HS-27A (cell line): ENCODE results near the gene DDR1.
"Not testable (repeated sequence)": the region's sequence is repeated elsewhere in the genome, so short reads cannot be mapped to it uniquely, and the experiment has no call there.

Source experiments
- DNase-seq: peaks from one replicate; pipeline ENCODE4 v3.0.0-alpha.2; 2012; ENCODE audit warnings: low read depth, missing footprints

The DDR1 gene

GRCh38 chr6:30854285-30855040 lies 29.9 kb upstream of the DDR1 start:
- no peak for DNase-seq

GRCh38 chr6:30855429-30856075 lies 28.8 kb upstream of the DDR1 start:
- no peak for DNase-seq

GRCh38 chr6:30857112-30857511 lies 27.2 kb upstream of the DDR1 start:
- no peak for DNase-seq

GRCh38 chr6:30857549-30857948 lies 26.8 kb upstream of the DDR1 start:
- DNase-seq, result no peak

- not testable (repeated sequence) for DNase-seq
Observed at GRCh38 chr6:30859726-30860125, 24.6 kb upstream of the DDR1 start.

GRCh38 chr6:30861257-30862048 lies 22.9 kb upstream of the DDR1 start:
- no peak for DNase-seq

- no peak for DNase-seq
Observed at GRCh38 chr6:30862156-30862875, 22.0 kb upstream of the DDR1 start.

- DNase-seq, result no peak
Observed at GRCh38 chr6:30864325-30864724, 20.0 kb upstream of the DDR1 start.

- not testable (repeated sequence) for DNase-seq
Observed at GRCh38 chr6:30869241-30869749, 15.0 kb upstream of the DDR1 start.

GRCh38 chr6:30870546-30870945 lies 13.8 kb upstream of the DDR1 start:
- no peak for DNase-seq

- no peak for DNase-seq
Observed at GRCh38 chr6:30871592-30872183, 12.6 kb upstream of the DDR1 start.

GRCh38 chr6:30873137-30873640 lies 11.1 kb upstream of the DDR1 start:
- no peak for DNase-seq

GRCh38 chr6:30873795-30874194 lies 10.5 kb upstream of the DDR1 start:
- not testable (repeated sequence) for DNase-seq

GRCh38 chr6:30875244-30876038 lies 8.9 kb upstream of the DDR1 start:
- no peak for DNase-seq

- DNase-seq, result no peak
Observed at GRCh38 chr6:30876039-30876730, 8.1 kb upstream of the DDR1 start.

- DNase-seq, result peak; percentile 72
Observed at GRCh38 chr6:30877419-30878262, 6.7 kb upstream of the DDR1 start.

- no peak for DNase-seq
Observed at GRCh38 chr6:30879684-30880427, 4.5 kb upstream of the DDR1 start.

GRCh38 chr6:30880698-30881252 lies 3.5 kb upstream of the DDR1 start:
- no peak for DNase-seq
